Epithelial cell of esophagus (primary cell): ENCODE results near the gene HSF2BP.
"Not testable (repeated sequence)": the region's sequence is repeated elsewhere in the genome, so short reads cannot be mapped to it uniquely, and the experiment has no call there.

Experiments used
- DNase-seq: peaks from one replicate; pipeline ENCODE4 v3.0.0; 2010; ENCODE audit warnings: low read depth
- H3K4me3 ChIP-seq: 2 replicates; pipeline ENCODE4 v1.5.1; 2011; ENCODE audit warnings: mild to moderate bottlenecking, low read length, control low read depth
- TF ChIP-seq, protein P1 (sequence below): IDR thresholded peaks from 2 replicates; pipeline ENCODE4 v1.5.1; 2011; ENCODE audit warnings: low read depth, mild to moderate bottlenecking, low read length, control low read depth, inconsistent platforms; ENCODE audit not compliant: insufficient read depth; ENCODE audit errors: missing control alignments

Gene HSF2BP

DNA sequence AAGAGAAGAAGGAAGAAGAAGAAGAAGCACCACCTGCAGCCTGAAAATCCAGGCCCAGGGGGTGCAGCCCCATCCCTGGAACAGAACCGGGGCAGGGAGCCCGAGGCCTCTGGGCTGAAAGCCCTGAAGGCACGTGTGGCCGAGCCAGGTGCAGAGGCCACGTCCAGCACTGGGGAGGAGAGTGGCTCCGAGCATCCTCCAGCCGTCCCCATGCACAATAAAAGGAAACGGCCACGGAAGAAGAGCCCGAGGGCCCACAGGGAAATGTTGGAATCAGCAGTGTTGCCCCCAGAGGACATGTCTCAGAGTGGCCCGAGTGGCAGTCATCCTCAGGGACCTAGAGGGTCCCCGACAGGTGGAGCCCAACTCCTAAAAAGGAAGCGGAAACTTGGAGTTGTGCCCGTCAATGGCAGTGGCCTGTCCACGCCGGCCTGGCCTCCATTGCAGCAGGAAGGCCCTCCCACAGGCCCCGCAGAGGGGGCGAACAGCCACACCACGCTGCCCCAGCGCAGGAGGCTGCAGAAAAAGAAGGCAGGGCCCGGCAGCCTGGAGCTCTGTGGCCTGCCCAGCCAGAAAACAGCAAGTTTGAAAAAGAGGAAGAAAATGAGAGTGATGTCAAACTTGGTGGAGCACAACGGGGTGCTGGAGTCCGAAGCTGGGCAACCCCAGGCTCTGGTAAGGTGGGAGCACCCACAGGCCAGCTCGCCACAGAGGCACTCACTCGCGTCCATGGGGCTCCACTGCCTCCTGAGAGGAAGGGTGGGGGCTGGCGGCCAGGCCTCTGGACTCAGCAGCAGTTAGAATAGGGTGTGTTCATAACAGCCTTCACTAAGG is 28.5 kb upstream of the HSF2BP start:
- TF ChIP-seq, protein P1, sequence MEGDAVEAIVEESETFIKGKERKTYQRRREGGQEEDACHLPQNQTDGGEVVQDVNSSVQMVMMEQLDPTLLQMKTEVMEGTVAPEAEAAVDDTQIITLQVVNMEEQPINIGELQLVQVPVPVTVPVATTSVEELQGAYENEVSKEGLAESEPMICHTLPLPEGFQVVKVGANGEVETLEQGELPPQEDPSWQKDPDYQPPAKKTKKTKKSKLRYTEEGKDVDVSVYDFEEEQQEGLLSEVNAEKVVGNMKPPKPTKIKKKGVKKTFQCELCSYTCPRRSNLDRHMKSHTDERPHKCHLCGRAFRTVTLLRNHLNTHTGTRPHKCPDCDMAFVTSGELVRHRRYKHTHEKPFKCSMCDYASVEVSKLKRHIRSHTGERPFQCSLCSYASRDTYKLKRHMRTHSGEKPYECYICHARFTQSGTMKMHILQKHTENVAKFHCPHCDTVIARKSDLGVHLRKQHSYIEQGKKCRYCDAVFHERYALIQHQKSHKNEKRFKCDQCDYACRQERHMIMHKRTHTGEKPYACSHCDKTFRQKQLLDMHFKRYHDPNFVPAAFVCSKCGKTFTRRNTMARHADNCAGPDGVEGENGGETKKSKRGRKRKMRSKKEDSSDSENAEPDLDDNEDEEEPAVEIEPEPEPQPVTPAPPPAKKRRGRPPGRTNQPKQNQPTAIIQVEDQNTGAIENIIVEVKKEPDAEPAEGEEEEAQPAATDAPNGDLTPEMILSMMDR: no peak
- no peak overlapping the region for H3K4me3 ChIP-seq
- no peak for DNase-seq

DNA sequence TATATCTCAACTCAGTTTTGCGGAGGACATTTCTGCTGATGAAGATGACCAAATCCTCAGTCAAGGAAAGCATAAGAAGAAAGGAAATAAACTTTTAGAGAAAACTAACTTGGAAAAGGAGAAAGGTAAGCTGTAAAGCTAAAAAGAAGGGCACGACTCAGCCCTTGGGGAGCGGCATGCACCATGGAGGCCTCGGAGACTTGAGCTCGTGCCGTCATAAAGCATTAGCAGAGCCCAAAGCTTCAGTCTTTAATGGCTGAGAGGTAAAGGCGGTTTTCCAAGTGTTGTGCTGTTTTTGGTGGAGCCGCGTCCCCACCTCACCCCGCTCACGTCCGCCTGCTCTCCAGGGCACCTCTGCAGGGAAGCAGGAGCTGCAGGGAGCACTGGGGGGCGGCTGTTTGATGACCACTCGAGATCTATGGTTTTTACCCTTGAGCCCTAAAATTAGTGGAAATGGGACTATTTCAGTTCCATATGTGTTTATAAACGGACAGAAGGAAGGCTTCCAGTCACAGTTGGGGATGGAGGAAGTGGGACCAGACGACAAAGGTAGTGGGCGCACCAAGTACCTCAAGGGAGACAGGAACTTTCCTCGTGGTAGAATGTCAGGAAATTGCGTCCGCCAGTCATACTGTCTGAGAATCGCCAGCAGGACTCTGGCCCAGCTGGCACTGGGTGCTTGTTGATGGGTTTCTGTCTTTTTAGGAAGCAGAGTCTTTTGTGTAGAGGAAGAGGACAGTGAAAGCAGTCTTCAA is 27.7 kb upstream of the HSF2BP start:
- DNase-seq: no peak
- H3K4me3 ChIP-seq: no peak overlapping the region
- TF ChIP-seq, protein P1: no peak

DNA sequence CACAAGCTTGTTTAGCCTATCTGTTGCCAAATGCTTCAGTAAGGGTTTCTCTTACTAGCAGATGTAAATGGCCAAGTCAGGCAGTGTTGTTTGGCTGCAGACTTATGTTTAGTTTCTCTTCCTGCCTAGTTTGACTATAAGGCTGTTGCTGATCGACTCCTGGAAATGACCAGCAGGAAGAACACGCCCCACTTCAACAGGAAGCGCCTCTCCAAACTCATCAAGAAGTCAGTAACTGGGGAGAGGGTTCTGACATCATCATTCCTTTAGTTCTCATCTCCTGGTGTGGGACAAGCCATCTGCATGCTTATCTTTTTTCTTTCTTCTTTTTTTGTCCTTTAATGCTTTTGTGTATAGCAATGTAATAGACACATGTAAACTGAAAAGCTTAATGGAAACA is 25.1 kb upstream of the HSF2BP start:
- no peak for DNase-seq
- H3K4me3 ChIP-seq: no peak overlapping the region
- TF ChIP-seq, protein P1: no peak

DNA sequence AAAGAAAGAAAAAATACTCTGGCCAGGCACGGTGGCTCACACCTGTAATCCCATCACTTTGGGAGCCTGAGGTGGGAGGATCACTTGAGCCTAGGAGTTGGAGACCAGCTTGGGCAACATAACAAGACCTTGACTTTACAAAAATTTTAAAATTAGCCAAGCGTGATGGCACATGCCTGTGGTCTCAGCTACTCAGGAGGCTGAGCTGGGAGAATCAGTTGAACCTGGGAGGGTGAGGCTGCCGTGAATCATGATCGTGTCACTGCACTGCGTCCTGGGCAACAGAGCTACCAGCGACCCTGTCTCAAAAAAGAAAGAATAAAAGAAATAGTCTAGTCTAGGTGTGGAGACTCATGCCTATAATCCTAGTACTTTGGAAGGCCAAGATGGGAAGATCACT is 22.4 kb upstream of the HSF2BP start:
- peak; percentile 78 for DNase-seq
- TF ChIP-seq, protein P1: no peak
- no peak overlapping the region for H3K4me3 ChIP-seq

DNA sequence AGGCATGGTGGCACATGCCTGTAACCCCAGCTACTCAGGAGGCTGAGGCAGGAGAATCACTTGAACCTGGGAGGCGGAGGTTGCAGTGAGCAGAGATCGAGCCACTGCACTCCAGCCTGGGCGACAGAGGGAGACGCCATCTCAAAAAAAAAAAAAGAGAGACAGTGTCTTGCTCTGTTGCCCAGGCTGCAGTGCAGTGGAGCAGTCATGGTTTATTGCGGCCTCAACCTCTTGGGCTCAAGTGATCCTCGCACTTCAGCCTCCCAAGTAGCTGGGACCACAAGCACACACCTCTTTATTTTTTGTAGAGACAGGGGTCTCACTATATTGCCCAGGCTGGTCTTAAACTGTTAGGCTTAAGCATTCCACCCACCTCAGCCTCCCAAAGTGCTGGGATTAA is 21.1 kb upstream of the HSF2BP start:
- not testable (repeated sequence) for DNase-seq, H3K4me3 ChIP-seq

DNA sequence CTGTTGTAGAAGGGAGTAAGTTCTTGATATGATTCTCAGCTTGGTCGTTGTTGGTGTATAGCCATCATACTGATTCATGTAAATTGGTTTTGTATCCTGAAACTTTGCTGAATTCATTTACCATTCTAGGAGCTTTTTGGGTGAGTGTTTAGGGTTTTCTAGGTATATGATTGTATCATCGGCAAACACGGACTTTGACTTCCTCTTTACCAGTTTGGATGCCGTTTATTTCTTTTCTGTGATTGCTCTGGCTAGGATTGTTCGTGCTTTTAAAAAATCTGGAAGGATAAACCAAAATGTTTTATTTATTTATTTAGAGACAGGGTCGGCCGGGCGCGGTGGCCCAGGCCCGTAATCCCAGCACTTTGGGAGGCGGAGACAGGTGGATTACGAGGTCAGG is 20.7 kb upstream of the HSF2BP start:
- H3K4me3 ChIP-seq: no peak overlapping the region
- no peak for DNase-seq
- TF ChIP-seq, protein P1: no peak

DNA sequence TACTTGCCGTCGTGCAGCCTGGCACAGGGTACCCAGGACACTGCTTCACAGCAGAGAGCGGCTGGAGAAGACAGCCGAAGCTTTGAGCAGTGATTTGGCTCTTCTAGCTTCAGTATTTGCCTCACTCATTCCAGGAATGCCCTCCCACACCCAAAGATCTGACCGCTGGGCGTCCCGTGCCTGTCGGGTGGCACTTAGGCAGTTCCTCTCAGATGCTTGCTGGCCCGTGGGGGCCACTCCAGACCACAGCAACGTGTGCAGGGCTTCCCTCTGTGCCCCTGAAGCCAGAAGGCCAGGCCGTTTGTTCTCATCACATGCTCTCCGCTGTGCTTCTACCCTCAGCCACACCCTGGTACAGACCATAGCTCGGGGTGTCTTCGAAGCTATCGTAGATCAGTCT is 17.1 kb upstream of the HSF2BP start:
- no peak overlapping the region for H3K4me3 ChIP-seq
- DNase-seq: no peak
- TF ChIP-seq, protein P1: no peak
